Large intestine (tissue), 3 donors: ENCODE results near the gene NUB1. TPM values are rescaled to one million over a fixed set of nuclear protein-coding genes. Genes with fewer than 3 reads are reported as not detected.

ENCODE experiments used
- DNase-seq, 2 donors: peaks; one replicate each; pipeline versions ENCODE4 v3.0.0 to v3.0.0-alpha.2; 2013
- H3K27ac ChIP-seq: one replicate; pipeline ENCODE4 v1.5.1; 2013; ENCODE audit warnings: low read length
- H3K27me3 ChIP-seq: 2 replicates; pipeline ENCODE4 v1.6.1; 2013; ENCODE audit warnings: low read length; ENCODE audit not compliant: control insufficient read depth, insufficient read depth
- H3K36me3 ChIP-seq: 2 replicates; pipeline ENCODE4 v1.6.1; 2013; ENCODE audit warnings: low read length; ENCODE audit not compliant: control insufficient read depth, insufficient read depth
- H3K4me1 ChIP-seq: one replicate; pipeline ENCODE4 v1.6.1; 2013; ENCODE audit warnings: low read length; ENCODE audit not compliant: control insufficient read depth, insufficient read depth
- H3K4me3 ChIP-seq: one replicate; pipeline ENCODE4 v1.5.1; 2013; ENCODE audit warnings: low read length
- H3K9me3 ChIP-seq: one replicate; pipeline ENCODE4 v1.6.1; 2013; ENCODE audit warnings: mild to moderate bottlenecking, low read depth, low read length, moderate library complexity; ENCODE audit not compliant: control insufficient read depth
- WGBS: methylation state at CpG from one replicate; pipeline ENCODE4 v1.1.5; 2013; ENCODE audit warnings: low lambda C conversion rate; ENCODE audit not compliant: insufficient coverage; 5-methylcytosine and 5-hydroxymethylcytosine counted together
- polyA plus RNA-seq: library from polyadenylated mRNA; unstranded; fragments of 120-200 nt; gene quantifications from one replicate; pipeline ENCODE4 v1.2.1, GENCODE V29; 2013

Gene NUB1
- polyA plus RNA-seq, 1 donor, result 52.5 TPM

DNA sequence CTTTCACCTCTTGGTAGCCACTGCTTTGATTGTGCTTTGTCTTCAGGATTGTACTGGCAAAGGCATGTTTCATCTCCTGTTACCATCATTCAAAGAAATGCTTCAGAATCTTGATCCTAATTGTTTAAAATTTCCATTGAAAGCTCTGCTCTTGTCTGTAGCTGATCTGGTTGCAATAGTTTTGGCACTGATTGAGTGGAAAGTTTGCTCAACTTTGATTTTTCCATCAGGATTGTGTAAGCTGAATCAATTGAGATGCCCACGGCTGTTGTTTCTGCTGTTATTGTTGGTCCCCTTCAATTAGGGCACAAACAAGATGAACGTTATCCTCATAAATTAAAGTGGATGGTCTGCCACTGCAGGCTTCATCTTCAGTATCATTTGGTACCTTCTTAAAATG lies 14.6 kb upstream of the NUB1 start:
- H3K4me1 ChIP-seq, result no peaks in the 10 kb centered on the region
- H3K27ac ChIP-seq, result no peak overlapping the region
- no peak for DNase-seq
- H3K9me3 ChIP-seq, result no peaks in the 10 kb centered on the region
- no CpG with 5 or more reads among the region's 2 CpGs for WGBS
- H3K4me3 ChIP-seq, result no peak overlapping the region
- peaks cover 2% of the 10 kb centered on the region for H3K27me3 ChIP-seq
- H3K36me3 ChIP-seq, result no peaks in the 10 kb centered on the region

DNA sequence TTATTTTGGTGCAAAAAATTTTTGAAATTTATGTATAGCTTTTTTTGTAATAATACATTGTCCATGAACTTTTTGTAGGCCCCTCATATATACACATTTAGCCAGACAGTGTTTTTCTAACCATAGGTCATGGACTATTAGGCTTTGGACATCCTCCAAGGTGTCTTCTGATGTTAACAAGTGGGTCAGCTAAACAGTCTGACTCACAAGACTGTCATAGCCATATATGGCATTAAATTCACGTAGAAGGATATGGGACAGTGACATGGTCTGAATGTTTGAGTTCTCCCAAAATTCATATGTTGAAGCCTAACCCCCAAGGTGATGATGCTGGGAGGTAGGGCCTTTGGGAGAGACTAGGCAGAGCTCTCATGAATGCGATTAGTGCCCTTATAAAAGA lies 14.0 kb upstream of the NUB1 start:
- no peaks in the 10 kb centered on the region for H3K4me1 ChIP-seq
- WGBS, result no CpG with 5 or more reads among the region's 2 CpGs
- H3K4me3 ChIP-seq, result no peak overlapping the region
- no peak for DNase-seq
- H3K27me3 ChIP-seq, result peaks cover 2% of the 10 kb centered on the region
- H3K27ac ChIP-seq, result no peak overlapping the region
- H3K36me3 ChIP-seq, result no peaks in the 10 kb centered on the region
- H3K9me3 ChIP-seq, result no peaks in the 10 kb centered on the region

DNA sequence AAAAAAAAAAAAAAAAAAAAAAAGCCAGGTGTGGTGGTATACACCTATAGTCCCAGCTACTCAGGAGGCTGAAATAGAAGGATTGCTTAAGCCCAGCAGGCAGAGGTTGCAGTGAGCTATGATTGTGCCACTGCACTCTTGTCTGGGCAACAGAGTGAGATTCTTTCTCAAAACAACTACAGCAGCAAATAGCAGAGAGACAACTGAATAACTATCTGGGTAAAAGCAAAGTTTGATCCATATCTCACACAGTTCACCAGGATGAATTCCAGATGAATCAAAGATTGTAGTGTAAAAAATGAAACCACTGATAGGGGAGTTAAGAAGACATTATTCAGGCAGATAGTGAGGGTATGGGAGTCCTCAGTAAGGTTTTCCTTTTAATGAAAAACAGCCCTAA lies 11.4 kb upstream of the NUB1 start:
- Histone ChIP-seq H3K4me3 (no peak overlapping the region), H3K27me3 (peaks cover 2% of the 10 kb centered on the region), H3K4me1 (no peaks in the 10 kb centered on the region), H3K36me3 (no peaks in the 10 kb centered on the region), H3K27ac (no peak overlapping the region), H3K9me3 (no peaks in the 10 kb centered on the region)
- no peak for DNase-seq

DNA sequence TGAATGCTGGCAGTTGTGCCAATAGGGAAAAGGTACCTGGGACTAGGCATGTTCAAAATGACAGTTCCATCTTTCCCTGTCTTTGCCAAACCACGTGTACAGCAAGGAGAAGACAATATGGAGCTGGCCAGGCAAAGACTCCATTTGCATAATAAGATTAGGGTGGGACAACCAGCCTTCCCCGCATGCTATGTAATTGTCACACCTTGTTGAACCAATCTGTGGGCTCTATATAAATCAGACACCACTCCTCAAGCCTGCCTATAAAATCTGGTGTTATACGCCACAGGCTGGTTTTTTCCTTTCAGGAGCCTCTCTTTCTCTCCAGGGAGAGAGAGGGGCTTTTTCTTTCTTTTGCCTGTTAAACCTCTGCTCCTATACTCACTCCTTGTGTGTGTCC lies 11.0 kb upstream of the NUB1 start:
- Histone ChIP-seq H3K27ac (no peak overlapping the region), H3K36me3 (no peaks in the 10 kb centered on the region), H3K27me3 (peaks cover 2% of the 10 kb centered on the region), H3K9me3 (no peaks in the 10 kb centered on the region), H3K4me3 (no peak overlapping the region), H3K4me1 (no peaks in the 10 kb centered on the region)
- WGBS, result no CpG with 5 or more reads among the region's 3 CpGs
- no peak for DNase-seq

DNA sequence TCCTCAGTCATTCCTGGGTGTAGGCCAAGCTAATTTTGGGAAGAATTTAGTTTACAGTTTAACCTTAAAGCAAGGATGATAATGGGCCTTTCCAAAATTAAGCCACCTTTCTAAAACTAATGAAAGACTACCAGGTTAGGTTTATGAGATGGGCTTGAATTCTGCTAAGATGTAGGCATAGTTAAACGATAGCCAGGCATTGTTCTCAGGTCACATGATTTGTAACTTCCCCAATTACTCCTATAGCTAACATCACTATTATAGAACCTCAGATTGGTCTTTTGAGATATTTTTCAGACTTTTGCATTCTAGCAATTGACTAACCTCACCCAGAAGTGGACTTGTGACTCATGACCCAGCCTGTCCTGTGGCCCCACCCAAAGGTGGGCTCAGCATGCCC lies 7.0 kb upstream of the NUB1 start:
- no CpG with 5 or more reads among the region's 1 CpG for WGBS
- no peak overlapping the region for H3K4me3 ChIP-seq
- no peak overlapping the region for H3K27ac ChIP-seq
- H3K27me3 ChIP-seq, result no peaks in the 10 kb centered on the region
- no peaks in the 10 kb centered on the region for H3K36me3 ChIP-seq
- H3K9me3 ChIP-seq, result no peaks in the 10 kb centered on the region
- no peaks in the 10 kb centered on the region for H3K4me1 ChIP-seq
- no peak for DNase-seq

DNA sequence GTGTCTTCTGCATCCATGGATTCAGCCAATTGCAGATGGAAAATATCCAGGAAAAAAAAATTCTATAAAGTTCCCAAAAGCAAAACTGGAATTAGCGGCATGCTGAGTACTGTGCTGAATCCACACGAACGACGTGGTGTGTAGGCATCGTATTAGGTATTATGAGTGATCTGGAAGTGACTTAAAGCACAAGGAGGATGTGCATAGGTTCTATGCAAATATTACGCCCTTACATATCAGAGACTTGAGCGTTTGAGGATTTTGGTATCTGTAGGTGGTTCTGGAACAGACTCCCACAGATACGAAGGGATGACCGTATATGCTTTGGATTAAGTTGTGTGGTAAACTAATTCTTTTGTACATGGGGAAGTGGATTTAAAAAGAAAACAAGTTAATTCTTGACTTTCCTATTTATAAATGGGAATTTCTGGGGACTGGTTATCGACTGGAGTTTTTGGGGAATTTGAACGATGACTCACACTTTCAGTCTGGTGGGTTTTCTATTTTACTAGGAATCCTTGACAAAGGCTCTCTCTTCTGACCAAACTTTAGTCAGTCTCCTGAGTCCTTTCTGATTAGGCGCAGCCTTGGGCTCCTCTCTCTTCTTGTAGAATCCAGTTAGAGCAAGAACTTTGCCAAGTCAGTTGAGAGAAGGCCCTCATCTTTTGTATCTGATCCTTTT lies 5.4 kb upstream of the NUB1 start:
- Histone ChIP-seq H3K9me3 (no peaks in the 10 kb centered on the region), H3K27me3 (no peaks in the 10 kb centered on the region), H3K4me1 (no peaks in the 10 kb centered on the region), H3K36me3 (no peaks in the 10 kb centered on the region), H3K27ac (no peak overlapping the region), H3K4me3 (no peak overlapping the region)
- DNase-seq, result no peak
- WGBS, result 85% methylated on average over 4 of the region's 12 CpGs

DNA sequence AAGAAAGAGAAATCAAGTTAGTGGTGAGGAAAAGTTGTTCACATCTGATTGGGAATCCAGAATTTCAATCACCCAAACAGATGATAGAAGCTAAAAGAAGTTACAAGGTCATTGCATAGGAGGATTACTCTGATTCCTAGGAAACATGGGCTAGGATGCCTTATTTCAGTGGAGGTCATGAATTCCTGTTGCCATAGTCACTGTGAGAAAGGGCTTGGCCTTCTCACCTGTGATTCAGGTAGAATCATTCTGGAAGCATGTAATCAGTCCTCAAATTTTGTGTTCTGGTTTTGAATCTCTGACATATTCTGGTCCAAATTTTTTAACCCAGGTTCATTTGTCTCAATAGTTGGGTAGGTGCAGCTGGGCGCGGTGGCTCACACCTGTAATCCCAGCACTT lies 4.3 kb upstream of the NUB1 start:
- no peaks in the 10 kb centered on the region for H3K36me3 ChIP-seq
- DNase-seq, result no peak
- H3K9me3 ChIP-seq, result no peaks in the 10 kb centered on the region
- WGBS, result no CpG with 5 or more reads among the region's 2 CpGs
- H3K27ac ChIP-seq, result no peak overlapping the region
- no peaks in the 10 kb centered on the region for H3K27me3 ChIP-seq
- H3K4me3 ChIP-seq, result no peak overlapping the region
- no peaks in the 10 kb centered on the region for H3K4me1 ChIP-seq

DNA sequence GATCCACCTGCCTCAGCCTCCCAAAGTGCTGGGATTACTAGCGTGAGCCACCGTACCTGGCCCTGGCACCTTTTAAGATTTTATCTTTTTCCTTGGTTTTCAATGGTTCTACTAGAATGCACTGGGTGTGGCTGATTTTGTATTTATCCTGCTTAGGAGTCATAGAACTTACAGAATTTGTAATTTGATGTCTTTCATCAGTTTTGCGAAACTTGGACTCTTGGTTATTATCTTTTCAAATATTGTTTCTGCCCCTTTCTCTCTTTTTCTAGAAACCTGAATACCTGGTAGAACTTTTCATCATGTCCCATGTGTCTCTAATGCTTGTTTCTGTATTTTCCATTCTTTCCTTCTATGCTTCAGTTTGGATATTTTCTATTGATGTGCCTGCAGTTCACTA lies 2.8 kb upstream of the NUB1 start:
- DNase-seq, result no peak
- Histone ChIP-seq H3K9me3 (no peaks in the 10 kb centered on the region), H3K4me3 (no peak overlapping the region), H3K36me3 (peaks cover 3% of the 10 kb centered on the region), H3K27ac (no peak overlapping the region), H3K27me3 (no peaks in the 10 kb centered on the region), H3K4me1 (peaks cover 5% of the 10 kb centered on the region)
- WGBS, result 100% methylated on average over 2 of the region's 3 CpGs

DNA sequence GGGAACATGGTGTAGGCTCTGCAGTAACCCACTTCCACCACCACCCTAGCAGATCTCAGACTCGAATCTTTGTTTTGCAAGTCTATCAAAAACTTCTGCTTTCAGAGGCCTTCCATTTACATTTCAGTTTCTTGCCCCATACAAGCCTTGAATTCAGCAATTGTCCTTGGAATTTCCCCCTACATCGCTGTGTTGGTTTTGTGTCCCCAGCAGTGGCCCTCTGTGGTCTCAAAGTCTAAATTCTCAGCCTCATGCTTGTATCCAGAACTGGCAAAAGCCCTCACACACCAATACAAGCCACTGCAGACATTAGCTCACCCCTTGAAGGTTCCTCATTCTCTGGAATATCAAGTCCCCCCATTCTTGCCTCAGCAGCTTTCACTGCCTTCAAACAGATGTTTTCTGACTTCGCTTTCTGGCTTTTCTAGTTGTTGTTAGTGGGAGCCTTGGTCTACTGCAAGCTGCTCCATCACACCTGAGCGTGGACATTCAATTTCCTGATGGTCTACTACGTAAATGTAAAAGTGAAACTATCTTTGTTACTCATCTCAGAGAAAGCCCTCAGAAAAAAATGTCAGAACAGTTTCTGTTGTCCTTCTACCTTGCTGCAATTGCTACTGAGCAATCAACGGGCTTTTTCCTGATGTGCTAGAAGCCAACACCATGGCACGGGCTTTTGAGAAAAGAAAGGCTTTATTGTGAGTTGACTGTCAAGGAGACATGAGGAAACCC lies 1.8 kb upstream of the NUB1 start:
- 86% methylated on average over 2 of the region's 7 CpGs for WGBS
- DNase-seq, result no peak
- Histone ChIP-seq H3K36me3 (peaks cover 3% of the 10 kb centered on the region), H3K27me3 (no peaks in the 10 kb centered on the region), H3K4me3 (no peak overlapping the region), H3K27ac (no peak overlapping the region), H3K9me3 (no peaks in the 10 kb centered on the region), H3K4me1 (peaks cover 5% of the 10 kb centered on the region)

DNA sequence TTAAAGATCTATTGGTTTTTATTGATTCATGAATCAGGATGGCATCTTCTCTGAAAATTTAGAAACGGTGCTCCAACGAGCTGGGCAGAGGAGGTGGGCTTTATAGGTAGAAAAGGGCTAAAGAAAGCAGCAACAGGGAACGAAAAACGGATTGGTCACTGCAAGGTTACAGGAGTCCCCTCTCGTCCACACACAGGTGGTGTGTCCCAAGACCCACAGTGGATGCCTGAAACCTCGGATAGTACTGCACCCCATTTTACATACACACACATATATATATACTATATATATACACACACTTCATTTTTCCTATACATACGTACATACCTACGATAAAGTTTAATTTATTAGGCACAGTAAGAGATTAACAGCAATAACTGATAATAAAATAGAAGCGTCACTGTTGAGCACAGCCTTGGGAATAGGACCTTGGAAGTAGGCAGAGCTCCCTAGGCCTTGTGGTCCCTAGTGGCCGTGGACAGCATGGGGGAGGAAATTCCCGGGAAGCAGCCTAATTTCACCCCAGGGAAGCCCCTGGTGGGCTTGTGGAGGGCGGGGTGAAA lies 737 bp upstream of the NUB1 start:
- peaks cover 9% of the 10 kb centered on the region for H3K4me1 ChIP-seq
- DNase-seq, result no peak
- H3K9me3 ChIP-seq, result no peaks in the 10 kb centered on the region
- H3K27ac ChIP-seq, result peak overlapping the region; percentile 16
- peaks cover 5% of the 10 kb centered on the region for H3K36me3 ChIP-seq
- WGBS, result no CpG with 5 or more reads among the region's 12 CpGs
- H3K27me3 ChIP-seq, result no peaks in the 10 kb centered on the region
- no peak overlapping the region for H3K4me3 ChIP-seq
